Astrocyte of the spinal cord (primary cell): Measurements from ENCODE around the gene PDK1.

ENCODE experiments used
- DNase-seq: peaks from one replicate; pipeline ENCODE4 v3.0.0; 2011; ENCODE audit warnings: low read depth, low spot score
- H3K4me3 ChIP-seq: 2 replicates; pipeline ENCODE4 v1.5.1; 2011; ENCODE audit warnings: low read depth, mild to moderate bottlenecking, low read length, moderate library complexity
- CTCF ChIP-seq: IDR thresholded peaks from 2 replicates; pipeline ENCODE4 v1.5.1; 2012; ENCODE audit warnings: low read depth, mild to moderate bottlenecking, low read length, inconsistent platforms
- in situ Hi-C: cut with HindIII; loops from 2 replicates; pipeline ENCODE4 v1.10.0; 2017; ENCODE audit warnings: low sequenced_read_pairs

PDK1 gene

GRCh38 chr2:172560721-172561120 is 4.8 kb downstream of the PDK1 start:
- DNase-seq = no peak
- in situ Hi-C loops = no loop called here
- no peak overlapping the region for H3K4me3 ChIP-seq
- no peak for TF ChIP-seq CTCF

- H3K4me3 ChIP-seq = no peak overlapping the region
- in situ Hi-C loops = no loop called here
Observed at GRCh38 chr2:172561270-172561669, 5.4 kb downstream of the PDK1 start.

GRCh38 chr2:172562298-172562697 is 6.4 kb downstream of the PDK1 start:
- H3K4me3 ChIP-seq = no peak overlapping the region
- TF ChIP-seq CTCF = no peak
- in situ Hi-C loops = no loop called here
- no peak for DNase-seq

More at GRCh38 chr2:172561270-172561669, 5.4 kb downstream of the PDK1 start:
- no peak for DNase-seq
- TF ChIP-seq CTCF = no peak

GRCh38 chr2:172564376-172564775 is 8.5 kb downstream of the PDK1 start:
- DNase-seq = no peak
- in situ Hi-C loops = no loop called here
- no peak overlapping the region for H3K4me3 ChIP-seq
- TF ChIP-seq CTCF = no peak

GRCh38 chr2:172571245-172571644 is 15.4 kb downstream of the PDK1 start:
- no peak for TF ChIP-seq CTCF
- H3K4me3 ChIP-seq = no peak overlapping the region
- no peak for DNase-seq
- in situ Hi-C loops = no loop called here

- no peak for DNase-seq
- H3K4me3 ChIP-seq = no peak overlapping the region
- in situ Hi-C loops = no loop called here
- TF ChIP-seq CTCF = no peak
Observed at GRCh38 chr2:172572981-172573380, 17.1 kb downstream of the PDK1 start.

- no peak overlapping the region for H3K4me3 ChIP-seq
- in situ Hi-C loops = no loop called here
- DNase-seq = no peak
- TF ChIP-seq CTCF = no peak
Observed at GRCh38 chr2:172574965-172575364, 19.1 kb downstream of the PDK1 start.
